NCI-H1105 treated with DMSO at 0.1 percent for 48 hours (cell line): ENCODE data around the gene FAM118A.
"Not testable (repeated sequence)": the region's sequence is repeated elsewhere in the genome, so short reads cannot be mapped to it uniquely, and the experiment has no call there.

Experiments
- DNase-seq: peaks from one replicate; lab custom pipeline; 2025; lab: John Stamatoyannopoulos, UW

Gene FAM118A

GRCh38 chr22:45331486-45331885, 21.8 kb downstream of the FAM118A start:
- DNase-seq = no peak

GRCh38 chr22:45332001-45332400, 22.3 kb downstream of the FAM118A start:
- DNase-seq = no peak

- peak; percentile 1 for DNase-seq
Observed at GRCh38 chr22:45334068-45334467, 24.3 kb downstream of the FAM118A start.

DNA sequence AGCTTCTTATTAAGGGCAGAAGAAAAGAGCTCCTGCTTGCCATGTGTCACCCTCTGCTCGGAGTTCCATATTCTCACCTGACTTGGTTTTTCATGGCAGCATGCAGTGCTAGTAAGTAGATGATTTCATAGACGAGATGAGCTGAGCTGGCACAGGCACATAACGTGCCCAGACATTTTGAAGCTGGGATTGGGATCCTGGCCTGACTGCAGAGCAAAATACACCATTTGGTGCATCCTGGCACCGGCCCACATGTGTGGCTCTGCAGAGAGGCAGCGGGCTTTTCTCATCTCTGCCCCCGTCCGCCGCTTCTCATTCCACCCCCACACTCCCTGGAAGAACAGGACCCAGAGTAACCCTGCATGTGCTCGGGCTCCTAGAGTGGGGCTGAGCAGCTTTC, 24.8 kb downstream of the FAM118A start:
- DNase-seq = no peak

GRCh38 chr22:45335021-45335818, 25.5 kb downstream of the FAM118A start:
- no peak for DNase-seq

DNA sequence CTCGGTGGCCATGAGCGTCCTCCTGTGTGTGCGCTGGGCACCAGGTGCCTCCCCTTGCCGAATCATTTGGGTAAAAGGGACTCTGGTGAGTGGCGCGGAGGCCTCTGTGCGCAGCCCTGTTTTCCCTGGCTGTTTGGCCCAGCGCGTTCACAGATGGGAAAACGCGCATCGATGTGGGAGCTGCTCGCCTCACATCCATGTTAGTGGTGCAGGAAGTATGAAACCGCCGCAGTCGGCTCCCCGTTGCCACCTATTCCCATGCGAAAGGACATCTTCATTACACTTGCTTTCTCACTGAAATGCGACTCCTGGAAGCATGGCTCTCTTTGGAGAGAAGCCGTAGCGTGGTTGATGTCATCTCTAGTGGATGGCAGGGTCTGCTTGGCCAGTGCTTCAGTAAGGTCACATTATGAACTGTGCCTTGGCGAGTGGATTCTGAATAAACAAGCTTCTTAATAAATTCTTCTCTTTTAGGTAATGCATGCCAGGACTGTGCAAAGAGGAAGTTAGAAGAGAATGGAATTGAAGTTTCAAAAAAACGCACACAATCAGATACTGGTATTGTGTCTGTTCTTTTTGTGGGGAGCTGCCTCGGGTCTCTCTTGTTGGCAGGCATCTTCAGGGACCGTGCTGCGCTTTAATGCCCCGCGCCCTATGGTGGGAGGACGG, 26.3 kb downstream of the FAM118A start:
- DNase-seq = no peak

- DNase-seq = peak; percentile 59
Observed at GRCh38 chr22:45336971-45337431, 27.3 kb downstream of the FAM118A start.

GRCh38 chr22:45337536-45337935, 27.8 kb downstream of the FAM118A start:
- no peak for DNase-seq

DNA sequence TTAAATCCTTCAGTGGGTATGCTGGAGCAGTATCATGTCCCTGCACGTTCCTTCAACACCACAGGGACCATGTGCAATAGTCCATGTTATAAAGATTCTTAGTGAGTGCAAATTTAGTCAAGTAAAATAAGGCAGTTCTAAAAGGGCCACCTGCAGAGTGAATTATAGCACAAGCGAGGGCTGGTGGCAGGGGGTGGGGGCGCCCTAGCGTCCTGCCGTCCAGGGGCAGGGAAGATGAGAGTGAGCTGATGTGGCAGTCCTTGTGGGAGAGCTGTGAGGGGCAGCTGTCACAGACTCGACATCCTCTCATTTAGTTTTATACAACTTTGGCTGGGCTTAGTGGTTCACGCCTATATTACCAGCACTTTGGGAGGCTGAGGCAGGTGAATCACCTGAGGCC, 29.1 kb downstream of the FAM118A start:
- no peak for DNase-seq

DNA sequence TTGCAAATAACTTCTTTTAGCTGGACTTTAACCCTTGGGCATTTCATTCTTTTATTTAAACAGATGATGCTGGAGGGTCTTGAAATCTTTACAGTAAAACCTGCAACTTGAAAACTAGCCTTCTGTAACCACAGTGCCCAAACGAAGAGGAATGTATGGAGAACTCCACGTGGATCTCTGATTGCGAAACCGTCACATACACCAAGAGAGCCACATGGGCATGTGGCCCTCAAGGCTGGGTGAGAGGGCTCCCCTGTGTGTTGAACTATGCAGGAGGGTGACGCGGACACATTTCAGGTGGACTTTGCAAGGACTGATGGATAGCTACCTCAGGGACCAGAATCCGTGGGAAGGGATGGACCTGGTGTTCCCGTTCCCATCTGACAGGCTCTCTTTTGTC, 30.6 kb downstream of the FAM118A start:
- no peak for DNase-seq

GRCh38 chr22:45341498-45341897, 31.8 kb downstream of the FAM118A start:
- DNase-seq = no peak

DNA sequence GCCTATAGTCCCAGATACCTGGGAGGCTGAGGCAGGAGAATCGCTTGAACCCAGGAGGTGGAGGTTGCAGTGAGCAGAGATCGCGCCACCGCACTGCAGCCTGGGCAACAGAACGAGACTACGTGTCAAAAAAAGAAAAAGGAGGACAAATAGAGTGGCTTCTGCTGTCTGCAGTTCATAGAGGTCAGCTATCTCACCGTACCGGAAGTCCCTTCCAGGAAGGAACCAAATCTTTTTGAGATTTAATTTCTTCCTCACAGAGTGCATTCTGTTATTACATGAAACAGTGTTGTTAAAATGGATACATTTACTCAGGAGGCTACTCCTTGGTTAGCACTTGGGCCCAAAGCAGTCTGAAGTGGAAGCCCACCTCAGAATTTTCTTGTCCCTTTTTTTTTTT, 33.4 kb downstream of the FAM118A start:
- no peak for DNase-seq

GRCh38 chr22:45344334-45344733, 34.6 kb downstream of the FAM118A start:
- DNase-seq = no peak

- DNase-seq = no peak
Observed at GRCh38 chr22:45349916-45350315, 40.2 kb downstream of the FAM118A start.

GRCh38 chr22:45351956-45352355, 42.2 kb downstream of the FAM118A start:
- DNase-seq = no peak

DNA sequence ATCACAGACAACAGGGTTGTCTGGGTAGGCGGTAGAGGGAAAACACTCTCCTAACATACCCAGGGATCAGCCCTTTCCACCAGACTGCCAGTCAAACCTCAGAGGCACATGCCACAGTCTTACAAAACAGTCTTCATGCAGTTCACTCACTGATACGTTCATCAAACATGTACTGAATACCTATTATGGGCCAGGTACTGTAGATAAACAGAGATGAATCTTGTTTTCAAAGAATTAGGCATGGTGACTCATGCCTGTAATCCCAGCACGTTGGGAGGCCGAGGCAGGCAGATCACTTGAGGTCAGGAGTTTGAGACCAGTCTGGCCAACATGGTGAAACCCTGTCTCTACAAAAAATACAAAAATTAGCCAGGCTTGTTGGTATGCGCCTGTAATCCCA, 43.0 kb downstream of the FAM118A start:
- DNase-seq = not testable (repeated sequence)

GRCh38 chr22:45353786-45354185, 44.1 kb downstream of the FAM118A start:
- no peak for DNase-seq

DNA sequence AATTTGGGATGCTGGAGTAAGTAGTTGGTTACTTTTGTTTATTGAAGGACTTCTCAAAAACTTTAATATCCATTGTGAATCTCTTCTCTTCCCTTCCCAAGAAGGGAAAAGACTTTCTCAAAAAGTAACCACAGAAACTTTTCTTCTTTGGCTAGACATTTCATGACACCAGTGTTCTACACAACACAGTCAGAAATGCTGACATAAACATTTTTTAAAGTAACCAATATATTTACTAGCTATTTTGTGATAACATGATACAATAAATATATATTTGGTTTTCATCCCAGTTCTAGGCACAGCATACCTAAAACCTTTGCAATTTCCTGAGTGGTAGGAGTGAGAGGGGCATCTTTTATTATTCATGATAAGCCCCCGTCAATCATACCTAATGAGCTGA, 47.8 kb downstream of the FAM118A start:
- no peak for DNase-seq

DNA sequence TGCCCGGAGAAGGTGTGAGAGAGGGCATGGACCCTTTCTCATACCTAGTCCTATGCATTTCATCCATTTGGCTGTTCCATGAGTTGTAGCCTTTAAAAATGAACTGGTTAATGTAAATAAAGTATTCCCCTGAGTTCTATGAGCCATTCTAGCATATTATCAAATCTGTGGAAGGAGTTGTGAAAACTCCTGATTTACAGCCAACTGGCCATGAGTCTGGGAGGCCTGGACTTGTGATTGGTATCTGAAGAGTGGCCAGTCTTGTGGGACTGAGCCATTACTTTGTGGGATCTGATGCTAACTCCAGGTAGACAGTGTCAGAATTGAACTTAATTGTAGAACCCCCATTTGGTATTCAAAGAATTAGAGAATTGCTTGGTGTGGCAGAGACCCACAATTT, 48.4 kb downstream of the FAM118A start:
- no peak for DNase-seq

DNA sequence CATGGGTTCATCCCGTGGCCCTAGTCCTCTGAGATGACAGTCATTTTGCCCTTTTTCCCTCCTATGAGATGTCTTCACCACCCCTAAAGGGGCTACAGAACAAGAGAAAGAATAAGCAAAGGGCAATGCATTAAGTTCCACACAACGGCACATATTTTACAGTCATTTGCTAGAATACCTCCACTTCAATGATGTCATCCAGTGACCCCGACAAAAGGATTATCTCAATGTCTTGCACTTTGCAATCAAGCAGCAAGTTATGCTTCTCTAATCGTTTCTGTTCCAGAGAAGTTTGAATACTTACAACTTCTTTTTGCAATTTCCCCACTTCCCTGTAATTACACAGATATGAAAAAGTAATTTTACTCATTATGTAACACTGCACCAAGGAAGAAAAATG, 49.9 kb downstream of the FAM118A start:
- no peak for DNase-seq

GRCh38 chr22:45366713-45367112, 57.0 kb downstream of the FAM118A start:
- no peak for DNase-seq

GRCh38 chr22:45373592-45373991, 63.9 kb downstream of the FAM118A start:
- not testable (repeated sequence) for DNase-seq

- no peak for DNase-seq
Observed at GRCh38 chr22:45376009-45376408, 66.3 kb downstream of the FAM118A start.

DNA sequence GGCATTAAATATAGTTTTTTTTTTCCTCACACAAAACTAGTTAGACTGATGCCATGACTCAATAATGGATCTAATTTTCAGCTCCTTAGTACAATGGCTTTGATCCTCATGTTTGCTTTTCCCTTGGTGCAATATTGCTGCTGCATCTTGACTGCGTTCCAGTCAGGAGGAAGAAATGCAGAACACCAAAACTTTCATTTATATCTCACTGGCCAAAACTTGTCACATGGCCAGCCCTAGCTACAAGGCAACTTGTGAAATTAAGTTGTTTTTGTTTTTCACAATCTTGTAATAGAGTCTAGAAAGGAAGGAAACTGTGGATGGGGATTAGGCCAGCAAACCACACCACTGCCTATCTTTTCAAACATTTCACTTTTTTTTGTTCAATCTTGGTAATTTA, 67.0 kb downstream of the FAM118A start:
- DNase-seq = no peak
